Ishikawa (cell line): ENCODE measurements around the gene C1QC.

Experiments
- CEBPB ChIP-seq: IDR thresholded peaks from 2 replicates; pipeline ENCODE4 v1.6.1; 2012
- CREB1 ChIP-seq: IDR thresholded peaks from 2 replicates; pipeline ENCODE4 v1.6.1; 2012; ENCODE audit warnings: low read depth
- EGR1 ChIP-seq: IDR thresholded peaks from 2 replicates; pipeline ENCODE4 v1.6.1; 2012
- EP300 ChIP-seq: IDR thresholded peaks from 2 replicates; pipeline ENCODE4 v1.6.1; 2012; ENCODE audit warnings: borderline replicate concordance
- FOXM1 ChIP-seq: IDR thresholded peaks from 2 replicates; pipeline ENCODE4 v1.6.1; 2012; ENCODE audit warnings: low read depth, borderline replicate concordance
- MAX ChIP-seq: IDR thresholded peaks from 2 replicates; pipeline ENCODE4 v1.6.1; 2012
- NFIC ChIP-seq: IDR thresholded peaks from 2 replicates; pipeline ENCODE4 v1.6.1; 2012
- RAD21 ChIP-seq: IDR thresholded peaks from 2 replicates; pipeline ENCODE4 v1.6.1; 2012; ENCODE audit warnings: low read depth
- REST ChIP-seq: IDR thresholded peaks from 2 replicates; pipeline ENCODE4 v1.6.1; 2012; ENCODE audit warnings: low read depth, mild to moderate bottlenecking
- TAF1 ChIP-seq: IDR thresholded peaks from 2 replicates; pipeline ENCODE4 v1.6.1; 2012; ENCODE audit warnings: low read depth, mild to moderate bottlenecking
- TCF12 ChIP-seq: IDR thresholded peaks from 2 replicates; pipeline ENCODE4 v1.6.1; 2012; ENCODE audit warnings: low read depth
- TEAD4 ChIP-seq: IDR thresholded peaks from 2 replicates; pipeline ENCODE4 v1.6.1; 2012
- USF1 ChIP-seq: IDR thresholded peaks from 2 replicates; pipeline ENCODE4 v1.6.1; 2012
- YY1 ChIP-seq: IDR thresholded peaks from 2 replicates; pipeline ENCODE4 v1.6.1; 2012; ENCODE audit warnings: low read depth
- ZBTB7A ChIP-seq: IDR thresholded peaks from 2 replicates; pipeline ENCODE4 v1.6.1; 2012; ENCODE audit warnings: low read depth

C1QC gene

GRCh38 chr1:22625262-22625925, 18.0 kb upstream of the C1QC start:
- TF ChIP-seq REST (peak; percentile 89), TAF1 (no peak)

DNA sequence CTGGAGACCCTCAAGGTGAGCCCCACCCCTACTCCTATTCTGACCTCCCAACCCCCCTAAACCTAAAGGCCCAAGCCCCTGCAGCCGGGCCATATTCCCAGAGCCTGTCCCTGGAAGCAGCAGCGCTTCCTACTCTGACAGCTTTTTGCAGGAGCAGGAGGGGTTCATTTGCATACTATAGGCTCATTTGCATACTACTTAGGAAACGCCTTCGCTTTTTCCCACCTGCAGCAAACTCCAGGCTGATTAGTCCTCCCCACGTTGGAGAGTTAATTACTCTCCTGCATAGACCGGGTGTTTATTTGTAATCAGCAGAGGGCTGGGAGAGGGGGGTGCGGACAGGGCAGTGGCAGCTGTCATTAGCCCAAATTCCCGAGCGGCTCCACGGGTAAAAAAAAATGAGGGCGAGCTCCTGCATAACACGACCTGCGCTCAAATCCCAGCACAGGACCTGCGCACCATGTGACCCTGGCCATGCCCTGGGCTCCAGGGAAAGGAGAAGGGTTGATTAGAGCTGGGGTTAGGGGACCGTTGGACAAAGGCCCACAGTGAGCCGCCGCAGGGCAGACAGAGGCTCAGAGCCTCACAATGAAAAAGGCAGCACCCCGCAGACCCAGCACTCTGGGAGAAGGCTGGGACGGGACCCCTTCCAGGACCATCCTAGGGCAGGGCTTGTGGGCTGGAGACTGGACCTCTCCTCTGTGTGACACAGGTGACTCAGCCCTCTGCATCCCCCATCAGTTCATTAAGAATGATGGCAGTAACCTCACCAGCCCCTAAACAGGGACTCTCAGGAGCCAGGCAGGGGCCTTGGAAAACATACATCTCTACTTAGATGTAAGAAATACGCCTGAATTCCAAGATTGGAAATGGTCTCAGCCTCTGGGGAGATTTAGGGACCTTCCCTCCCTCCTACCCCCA, 16.9 kb upstream of the C1QC start:
- TF ChIP-seq NFIC (no peak), USF1 (peak; percentile 54)

DNA sequence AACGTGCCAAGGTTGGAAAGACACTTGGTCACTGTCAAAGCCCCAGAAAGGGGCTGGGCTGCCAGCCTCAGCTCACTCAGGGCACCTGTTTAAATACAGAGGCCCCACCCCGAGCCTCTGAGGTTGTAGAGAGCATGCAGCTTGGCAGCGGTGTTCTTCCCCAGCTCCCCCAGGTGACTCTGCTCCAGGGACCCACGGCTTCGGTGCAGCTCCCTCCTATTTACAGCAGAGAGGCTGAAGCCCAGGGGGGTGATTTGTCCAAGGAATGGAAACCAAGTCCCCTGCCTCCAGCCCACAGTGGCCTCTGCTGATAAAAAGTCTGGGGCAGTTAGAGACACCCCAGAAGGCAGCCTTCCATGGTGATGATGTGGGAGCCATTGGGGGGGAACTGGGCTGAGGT, 16.1 kb upstream of the C1QC start:
- TF ChIP-seq CREB1 (no peak), YY1 (no peak), RAD21 (no peak), EP300 (no peak), CEBPB (no peak), REST (no peak), EGR1 (no peak), MAX (no peak), TAF1 (no peak)

DNA sequence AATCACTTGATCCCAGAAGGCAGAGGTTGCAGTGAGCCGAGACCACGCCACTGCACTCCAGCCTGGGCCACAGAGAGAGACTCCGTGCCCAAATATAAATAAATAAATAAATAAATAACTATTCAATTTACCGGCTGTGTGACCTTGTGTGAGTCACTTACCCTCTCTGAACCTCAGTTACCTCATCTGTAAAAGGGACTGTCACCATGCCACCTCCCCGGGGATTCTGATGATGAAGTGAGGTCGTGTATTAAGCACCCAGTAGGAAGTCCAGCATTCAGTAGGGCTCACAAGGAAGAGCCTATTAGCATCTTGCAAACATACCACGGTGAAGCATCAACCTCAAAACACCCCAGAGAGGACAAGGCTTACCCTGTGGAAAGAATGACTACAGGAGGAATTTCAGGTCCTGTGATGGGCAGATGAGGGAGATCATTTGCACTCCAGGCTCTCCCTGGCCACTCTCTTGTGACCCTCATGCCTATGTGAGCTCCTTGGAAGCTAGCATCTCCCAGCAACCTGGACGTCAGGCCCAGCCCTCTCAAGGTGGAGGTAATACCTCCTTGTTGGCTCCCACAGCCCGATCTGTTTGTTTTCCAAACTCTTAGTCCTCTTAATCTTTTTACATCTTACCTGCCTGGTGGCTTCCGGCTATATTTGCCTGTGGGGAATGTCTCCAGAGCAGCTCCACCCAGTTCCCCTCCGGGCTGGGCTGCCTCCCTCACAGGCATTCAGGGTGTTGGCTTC, 14.6 kb upstream of the C1QC start:
- TF ChIP-seq RAD21 (no peak), USF1 (no peak), NFIC (no peak), TAF1 (no peak), ZBTB7A (no peak), EP300 (no peak), TEAD4 (no peak), MAX (no peak), CEBPB (no peak), TCF12 (no peak), YY1 (no peak), CREB1 (no peak), EGR1 (no peak), REST (no peak), FOXM1 (no peak)
